Measurements from ENCODE around the gene B3GNT9.

- TF ChIP-seq CTCF (conservative IDR thresholded peaks at IDR 0.05; ENCODE audit: low read length) = no peak
- no peak for TF ChIP-seq EZH2phosphoT487 (IDR thresholded peaks at IDR 0.05; ENCODE audit: borderline replicate concordance)
Observed at GRCh38 chr16:67137605-67138004, 13.2 kb downstream of the B3GNT9 start.
